Large intestine (tissue), 3 donors: ENCODE data around the gene IDH3A. TPM values are rescaled to one million over a fixed set of nuclear protein-coding genes. Genes with fewer than 3 reads are reported as not detected.

Experiments used
- DNase-seq, 2 donors: peaks; one replicate each; pipeline versions ENCODE4 v3.0.0 to v3.0.0-alpha.2; 2013
- H3K27ac ChIP-seq: one replicate; pipeline ENCODE4 v1.5.1; 2013; ENCODE audit warnings: low read length
- H3K27me3 ChIP-seq: 2 replicates; pipeline ENCODE4 v1.6.1; 2013; ENCODE audit warnings: low read length; ENCODE audit not compliant: control insufficient read depth, insufficient read depth
- H3K36me3 ChIP-seq: 2 replicates; pipeline ENCODE4 v1.6.1; 2013; ENCODE audit warnings: low read length; ENCODE audit not compliant: control insufficient read depth, insufficient read depth
- H3K4me1 ChIP-seq: one replicate; pipeline ENCODE4 v1.6.1; 2013; ENCODE audit warnings: low read length; ENCODE audit not compliant: control insufficient read depth, insufficient read depth
- H3K4me3 ChIP-seq: one replicate; pipeline ENCODE4 v1.5.1; 2013; ENCODE audit warnings: low read length
- H3K9me3 ChIP-seq: one replicate; pipeline ENCODE4 v1.6.1; 2013; ENCODE audit warnings: mild to moderate bottlenecking, low read depth, low read length, moderate library complexity; ENCODE audit not compliant: control insufficient read depth
- WGBS: methylation state at CpG from one replicate; pipeline ENCODE4 v1.1.5; 2013; ENCODE audit warnings: low lambda C conversion rate; ENCODE audit not compliant: insufficient coverage; 5-methylcytosine and 5-hydroxymethylcytosine counted together
- polyA plus RNA-seq: library from polyadenylated mRNA; unstranded; fragments of 120-200 nt; gene quantifications from one replicate; pipeline ENCODE4 v1.2.1, GENCODE V29; 2013

The IDH3A gene
- polyA plus RNA-seq, 1 donor, result 113 TPM

- no peak overlapping the region for H3K27ac ChIP-seq
- no peaks in the 10 kb centered on the region for H3K27me3 ChIP-seq
- H3K4me1 ChIP-seq, result no peaks in the 10 kb centered on the region
- no peak for DNase-seq
- H3K9me3 ChIP-seq, result no peaks in the 10 kb centered on the region
- no CpG with 5 or more reads among the region's 12 CpGs for WGBS
- no peak overlapping the region for H3K4me3 ChIP-seq
- H3K36me3 ChIP-seq, result no peaks in the 10 kb centered on the region
Observed at GRCh38 chr15:78179286-78179840, 30.2 kb downstream of the IDH3A start.

- no peaks in the 10 kb centered on the region for H3K4me1 ChIP-seq
- H3K4me3 ChIP-seq, result no peak overlapping the region
- no peaks in the 10 kb centered on the region for H3K27me3 ChIP-seq
- H3K36me3 ChIP-seq, result no peaks in the 10 kb centered on the region
- 100% methylated on average over 1 of the region's 5 CpGs for WGBS
- H3K9me3 ChIP-seq, result no peaks in the 10 kb centered on the region
- H3K27ac ChIP-seq, result no peak overlapping the region
- no peak for DNase-seq
Observed at GRCh38 chr15:78179906-78180305, 30.7 kb downstream of the IDH3A start.

GRCh38 chr15:78182336-78182700 is 33.2 kb downstream of the IDH3A start:
- Histone ChIP-seq H3K36me3 (no peaks in the 10 kb centered on the region), H3K27ac (no peak overlapping the region), H3K9me3 (no peaks in the 10 kb centered on the region), H3K27me3 (no peaks in the 10 kb centered on the region), H3K4me1 (no peaks in the 10 kb centered on the region), H3K4me3 (no peak overlapping the region)
- WGBS, result no CpG with 5 or more reads among the region's 5 CpGs
- no peak for DNase-seq

- Histone ChIP-seq H3K9me3 (no peaks in the 10 kb centered on the region), H3K4me3 (no peak overlapping the region), H3K27me3 (no peaks in the 10 kb centered on the region), H3K27ac (no peak overlapping the region), H3K4me1 (no peaks in the 10 kb centered on the region), H3K36me3 (no peaks in the 10 kb centered on the region)
- WGBS, result 100% methylated on average over 1 of the region's 4 CpGs
- DNase-seq, result no peak
Observed at GRCh38 chr15:78182821-78183220, 33.7 kb downstream of the IDH3A start.

GRCh38 chr15:78192826-78193594 is 43.8 kb downstream of the IDH3A start:
- Histone ChIP-seq H3K27me3 (no peaks in the 10 kb centered on the region), H3K36me3 (no peaks in the 10 kb centered on the region), H3K27ac (no peak overlapping the region), H3K4me1 (no peaks in the 10 kb centered on the region), H3K4me3 (no peak overlapping the region), H3K9me3 (no peaks in the 10 kb centered on the region)
- DNase-seq, result no peak
- WGBS, result no CpG with 5 or more reads among the region's 10 CpGs

GRCh38 chr15:78193731-78194567 is 44.8 kb downstream of the IDH3A start:
- no CpG with 5 or more reads among the region's 15 CpGs for WGBS
- Histone ChIP-seq H3K27ac (no peak overlapping the region), H3K4me3 (no peak overlapping the region), H3K36me3 (no peaks in the 10 kb centered on the region), H3K9me3 (no peaks in the 10 kb centered on the region), H3K27me3 (no peaks in the 10 kb centered on the region), H3K4me1 (no peaks in the 10 kb centered on the region)
- DNase-seq, result no peak

GRCh38 chr15:78194568-78194925 is 45.4 kb downstream of the IDH3A start:
- WGBS, result no CpG with 5 or more reads among the region's 15 CpGs
- no peak overlapping the region for H3K27ac ChIP-seq
- DNase-seq, result no peak
- no peaks in the 10 kb centered on the region for H3K27me3 ChIP-seq
- no peaks in the 10 kb centered on the region for H3K9me3 ChIP-seq
- H3K4me3 ChIP-seq, result no peak overlapping the region
- no peaks in the 10 kb centered on the region for H3K36me3 ChIP-seq
- no peaks in the 10 kb centered on the region for H3K4me1 ChIP-seq

GRCh38 chr15:78195735-78196201 is 46.6 kb downstream of the IDH3A start:
- Histone ChIP-seq H3K9me3 (no peaks in the 10 kb centered on the region), H3K36me3 (no peaks in the 10 kb centered on the region), H3K4me1 (no peaks in the 10 kb centered on the region), H3K27me3 (no peaks in the 10 kb centered on the region), H3K27ac (no peak overlapping the region), H3K4me3 (no peak overlapping the region)
- DNase-seq, result peak; percentile 41 to 49
- WGBS, result no CpG with 5 or more reads among the region's 7 CpGs

- no peaks in the 10 kb centered on the region for H3K4me1 ChIP-seq
- no peak for DNase-seq
- no peaks in the 10 kb centered on the region for H3K9me3 ChIP-seq
- no peak overlapping the region for H3K27ac ChIP-seq
- H3K4me3 ChIP-seq, result no peak overlapping the region
- no peaks in the 10 kb centered on the region for H3K36me3 ChIP-seq
- 25% methylated on average over 1 of the region's 7 CpGs for WGBS
- no peaks in the 10 kb centered on the region for H3K27me3 ChIP-seq
Observed at GRCh38 chr15:78197632-78198031, 48.5 kb downstream of the IDH3A start.

GRCh38 chr15:78200276-78200930 is 51.2 kb downstream of the IDH3A start:
- H3K36me3 ChIP-seq, result no peaks in the 10 kb centered on the region
- no peaks in the 10 kb centered on the region for H3K27me3 ChIP-seq
- H3K9me3 ChIP-seq, result no peaks in the 10 kb centered on the region
- H3K4me3 ChIP-seq, result no peak overlapping the region
- no peak overlapping the region for H3K27ac ChIP-seq
- WGBS, result no CpG with 5 or more reads among the region's 10 CpGs
- peaks cover 4% of the 10 kb centered on the region for H3K4me1 ChIP-seq
- DNase-seq, result no peak
